GM23338 (cell line): ENCODE measurements around the gene C2CD4A. TPM values are rescaled to one million over a fixed set of nuclear protein-coding genes. Genes with fewer than 3 reads are reported as not detected.

Experiments used
- ATAC-seq: fragments of 200-7000 bp; cut with Tn5 transposase; 3 replicates; pipeline ENCODE4 v1.9.1; 2020
- DNase-seq: peaks from one replicate; pipeline ENCODE4 v3.0.0-alpha.2; 2015; ENCODE audit warnings: low spot score
- H2AFZ ChIP-seq: fragments of 200-600 bp; sonication (generic); 2 replicates; pipeline ENCODE4 v1.8.0; 2016; ENCODE audit warnings: antibody characterized with exemption, mild to moderate bottlenecking, moderate library complexity
- H3F3A ChIP-seq: fragments of 200-600 bp; sonication (generic); replicated peaks from 2 replicates; pipeline ENCODE4 v1.8.0; 2017; ENCODE audit warnings: antibody characterized with exemption, mixed run types, low read depth
- H3K27ac ChIP-seq: fragments of 200-600 bp; sonication (generic); 2 replicates; pipeline ENCODE4 v1.6.1; 2016; ENCODE audit warnings: low read depth
- H3K27me3 ChIP-seq: fragments of 200-600 bp; sonication (generic); 2 replicates; pipeline ENCODE4 v1.8.0; 2016; ENCODE audit warnings: mild to moderate bottlenecking, mixed run types, moderate library complexity; ENCODE audit not compliant: insufficient read depth
- H3K36me3 ChIP-seq: fragments of 200-600 bp; sonication (generic); 2 replicates; pipeline ENCODE4 v1.8.0; 2016; ENCODE audit warnings: mild to moderate bottlenecking; ENCODE audit not compliant: insufficient read depth
- H3K4me1 ChIP-seq: fragments of 200-600 bp; sonication (generic); 2 replicates; pipeline ENCODE4 v1.8.0; 2016; ENCODE audit warnings: mild to moderate bottlenecking, moderate library complexity; ENCODE audit not compliant: insufficient read depth
- H3K4me2 ChIP-seq: fragments of 200-600 bp; sonication (generic); 2 replicates; pipeline ENCODE4 v1.7.1; 2017; ENCODE audit warnings: mixed run types
- H3K4me3 ChIP-seq: fragments of 200-600 bp; sonication (generic); 2 replicates; pipeline ENCODE4 v1.6.1; 2016; ENCODE audit warnings: mixed run types
- H3K79me2 ChIP-seq: fragments of 200-600 bp; sonication (generic); replicated peaks from 2 replicates; pipeline ENCODE4 v1.8.0; 2017; ENCODE audit warnings: mild to moderate bottlenecking; ENCODE audit not compliant: insufficient read depth
- H3K9me2 ChIP-seq: fragments of 200-600 bp; sonication (generic); 2 replicates; pipeline ENCODE4 v1.8.0; 2017; ENCODE audit not compliant: insufficient read depth
- H4K20me1 ChIP-seq: fragments of 200-600 bp; sonication (generic); replicated peaks from 2 replicates; pipeline ENCODE4 v1.8.0; 2017; ENCODE audit warnings: mild to moderate bottlenecking; ENCODE audit not compliant: insufficient read depth
- H3K27ac Mint-ChIP-seq: 2 replicates; pipeline ENCODE4 v1.8.0; 2020; ENCODE audit warnings: inconsistent platforms, mild to moderate bottlenecking, moderate library complexity, mixed read lengths
- H3K27me3 Mint-ChIP-seq: 3 replicates; pipeline ENCODE4 v1.8.0; 2022; ENCODE audit warnings: low read depth, mild to moderate bottlenecking, moderate library complexity, mixed read lengths, inconsistent platforms; ENCODE audit not compliant: insufficient read depth, poor library complexity
- H3K36me3 Mint-ChIP-seq: 3 replicates; pipeline ENCODE4 v1.8.0; 2021; ENCODE audit warnings: low read depth, mild to moderate bottlenecking, inconsistent platforms, moderate library complexity, mixed read lengths
- H3K4me1 Mint-ChIP-seq: 3 replicates; pipeline ENCODE4 v1.8.0; 2020; ENCODE audit warnings: mild to moderate bottlenecking, inconsistent platforms, mixed read lengths
- H3K4me3 Mint-ChIP-seq: 3 replicates; pipeline ENCODE4 v1.8.0; 2021; ENCODE audit warnings: moderate library complexity, mild to moderate bottlenecking, inconsistent platforms, mixed read lengths
- H3K9me3 Mint-ChIP-seq: 3 replicates; pipeline ENCODE4 v1.8.0; 2020; ENCODE audit warnings: moderate library complexity, mild to moderate bottlenecking, inconsistent platforms, mixed read lengths
- EZH2 ChIP-seq: fragments of 200-600 bp; sonication (generic); IDR thresholded peaks from one replicate; pipeline ENCODE4 v1.8.0; 2017; ENCODE audit warnings: antibody characterized with exemption, mild to moderate bottlenecking, low read depth; ENCODE audit not compliant: unreplicated experiment
- POLR2AphosphoS5 ChIP-seq: IDR thresholded peaks from 2 replicates; pipeline ENCODE4 v1.6.1; 2016; ENCODE audit warnings: antibody characterized with exemption, low read depth
- STAT1 ChIP-seq: IDR thresholded peaks from one replicate; pipeline ENCODE4 v1.6.1; 2016; ENCODE audit warnings: antibody characterized with exemption; ENCODE audit not compliant: unreplicated experiment
- ZNF114 ChIP-seq: fragments of 250-450 bp; sonication (Bioruptor Pico); IDR thresholded peaks from 2 replicates; pipeline ENCODE4 v1.5.0; 2020; ENCODE audit warnings: mild to moderate bottlenecking, moderate library complexity
- polyA plus RNA-seq: library from polyadenylated mRNA; unstranded; fragments of >200 nt; fragmentation: Nextera tagmentation; extraction: Ambion mirVana; gene quantifications from 2 replicates; pipeline ENCODE4 v1.2.1, GENCODE V29; 2016
- total RNA-seq: library from RNA; depleted of rRNA; stranded (reverse); fragments of >200 nt; shearing (Covaris generic); gene quantifications from 2 replicates; pipeline ENCODE4 v1.2.3, GENCODE V29; 2014
- TF ChIP-seq, protein P1 (sequence below): IDR thresholded peaks from one replicate; pipeline ENCODE4 v1.6.1; 2018; ENCODE audit warnings: antibody characterized with exemption; ENCODE audit not compliant: unreplicated experiment
- TF ChIP-seq, protein P2 (sequence below): fragments of 250-450 bp; sonication (Bioruptor Pico); IDR thresholded peaks from 2 replicates; pipeline ENCODE4 v1.5.0; 2020; ENCODE audit warnings: mild to moderate bottlenecking, moderate library complexity

C2CD4A gene
- total and polyA plus RNA-seq, 2 experiments from 2014 or later: 0.07 TPM; not detected in 1

DNA sequence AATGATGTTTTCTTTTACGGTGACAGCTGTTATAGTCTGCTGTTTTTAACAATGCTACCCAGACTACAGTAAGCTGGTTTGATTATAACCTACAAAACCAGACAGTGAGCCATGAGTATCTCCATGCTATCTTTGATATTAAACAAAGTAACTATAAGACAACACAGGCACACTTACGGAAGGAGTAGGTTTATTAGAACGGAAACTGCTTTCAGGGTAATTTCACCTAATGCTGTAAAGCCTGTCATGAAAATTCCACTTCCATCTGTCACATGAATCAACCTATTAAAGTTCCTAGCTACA is 39.6 kb upstream of the C2CD4A start (continued):
- TF ChIP-seq, protein P1, sequence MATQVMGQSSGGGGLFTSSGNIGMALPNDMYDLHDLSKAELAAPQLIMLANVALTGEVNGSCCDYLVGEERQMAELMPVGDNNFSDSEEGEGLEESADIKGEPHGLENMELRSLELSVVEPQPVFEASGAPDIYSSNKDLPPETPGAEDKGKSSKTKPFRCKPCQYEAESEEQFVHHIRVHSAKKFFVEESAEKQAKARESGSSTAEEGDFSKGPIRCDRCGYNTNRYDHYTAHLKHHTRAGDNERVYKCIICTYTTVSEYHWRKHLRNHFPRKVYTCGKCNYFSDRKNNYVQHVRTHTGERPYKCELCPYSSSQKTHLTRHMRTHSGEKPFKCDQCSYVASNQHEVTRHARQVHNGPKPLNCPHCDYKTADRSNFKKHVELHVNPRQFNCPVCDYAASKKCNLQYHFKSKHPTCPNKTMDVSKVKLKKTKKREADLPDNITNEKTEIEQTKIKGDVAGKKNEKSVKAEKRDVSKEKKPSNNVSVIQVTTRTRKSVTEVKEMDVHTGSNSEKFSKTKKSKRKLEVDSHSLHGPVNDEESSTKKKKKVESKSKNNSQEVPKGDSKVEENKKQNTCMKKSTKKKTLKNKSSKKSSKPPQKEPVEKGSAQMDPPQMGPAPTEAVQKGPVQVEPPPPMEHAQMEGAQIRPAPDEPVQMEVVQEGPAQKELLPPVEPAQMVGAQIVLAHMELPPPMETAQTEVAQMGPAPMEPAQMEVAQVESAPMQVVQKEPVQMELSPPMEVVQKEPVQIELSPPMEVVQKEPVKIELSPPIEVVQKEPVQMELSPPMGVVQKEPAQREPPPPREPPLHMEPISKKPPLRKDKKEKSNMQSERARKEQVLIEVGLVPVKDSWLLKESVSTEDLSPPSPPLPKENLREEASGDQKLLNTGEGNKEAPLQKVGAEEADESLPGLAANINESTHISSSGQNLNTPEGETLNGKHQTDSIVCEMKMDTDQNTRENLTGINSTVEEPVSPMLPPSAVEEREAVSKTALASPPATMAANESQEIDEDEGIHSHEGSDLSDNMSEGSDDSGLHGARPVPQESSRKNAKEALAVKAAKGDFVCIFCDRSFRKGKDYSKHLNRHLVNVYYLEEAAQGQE: no peak

DNA sequence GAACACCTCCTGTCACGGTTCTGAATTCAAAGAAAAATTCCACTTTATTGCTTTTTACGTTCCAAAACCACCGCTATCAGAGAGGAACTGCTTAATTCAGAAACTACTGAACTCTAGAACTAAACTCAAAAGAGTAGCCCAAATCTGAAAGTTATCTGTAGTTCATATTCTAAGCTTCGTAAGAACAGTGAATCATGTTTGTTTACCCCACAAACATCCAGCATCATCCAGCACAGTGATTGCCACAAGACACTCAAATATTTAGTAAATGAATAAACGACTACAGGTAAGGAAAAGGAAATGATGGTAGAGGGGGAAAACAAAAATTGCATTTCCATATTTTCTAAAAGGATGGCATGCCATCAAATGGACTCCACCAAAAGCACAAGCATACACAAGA is 38.9 kb upstream of the C2CD4A start:
- Histone ChIP-seq H3K79me2 (no peaks in the 10 kb centered on the region), H3F3A (no peaks in the 10 kb centered on the region), H3K4me2 (no peak overlapping the region), H3K4me3 (no peak overlapping the region), H4K20me1 (no peaks in the 10 kb centered on the region), H3K4me1 (no peaks in the 10 kb centered on the region), H3K27ac (no peak overlapping the region), H3K9me2 (no peaks in the 10 kb centered on the region), H3K36me3 (no peaks in the 10 kb centered on the region), H3K27me3 (no peaks in the 10 kb centered on the region), H2AFZ (no peak overlapping the region)
- Mint-ChIP-seq H3K36me3 (no peaks in the 10 kb centered on the region), H3K9me3 (no peaks in the 10 kb centered on the region), H3K4me1 (no peaks in the 10 kb centered on the region), H3K27me3 (no peaks in the 10 kb centered on the region), H3K4me3 (no peak overlapping the region), H3K27ac (no peak overlapping the region)
- ATAC-seq (no peak), DNase-seq (no peak)
- no peak for TF ChIP-seq EZH2

DNA sequence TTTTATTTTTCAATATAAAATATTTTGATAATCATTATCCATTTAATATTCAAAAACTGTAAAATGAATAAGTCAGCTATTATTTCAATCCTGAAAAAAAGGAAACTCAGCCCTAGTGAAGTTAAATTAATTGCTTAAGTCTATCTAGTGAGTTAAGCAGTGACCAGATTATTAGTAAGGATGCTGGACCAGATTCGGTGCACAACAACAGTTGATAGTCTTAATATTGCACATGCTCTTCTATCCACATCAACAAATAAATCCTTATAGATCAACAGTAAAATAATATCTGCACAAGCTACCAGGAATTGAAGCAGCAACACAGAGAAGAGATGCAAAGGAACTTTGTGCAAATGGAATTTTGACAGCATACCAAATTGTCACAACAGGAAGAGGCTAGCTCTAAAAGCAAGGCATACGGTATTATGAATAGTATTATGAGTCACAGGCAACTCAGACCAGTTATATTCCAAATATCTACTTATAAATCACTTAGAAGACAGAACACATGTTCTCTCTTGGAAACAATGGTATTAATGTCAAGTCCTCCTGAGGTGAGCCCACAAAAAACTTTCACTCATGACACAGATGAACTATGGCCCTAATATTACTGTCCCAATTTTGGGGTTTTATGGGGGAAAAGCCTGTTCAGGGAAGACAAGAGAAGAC is 31.4 kb upstream of the C2CD4A start:
- Mint-ChIP-seq H3K4me1 (no peaks in the 10 kb centered on the region), H3K4me3 (no peak overlapping the region), H3K27me3 (no peaks in the 10 kb centered on the region), H3K27ac (no peak overlapping the region), H3K36me3 (peaks cover 7% of the 10 kb centered on the region; the same call in 2 of the 3 replicates), H3K9me3 (no peaks in the 10 kb centered on the region)
- H3K4me2 ChIP-seq: no peak overlapping the region
- H3K4me3 ChIP-seq: no peak overlapping the region
- H4K20me1 ChIP-seq: no peaks in the 10 kb centered on the region
- no peak overlapping the region for H3K27ac ChIP-seq
- no peak overlapping the region for H2AFZ ChIP-seq
- H3K9me2 ChIP-seq: no peaks in the 10 kb centered on the region
- H3K27me3 ChIP-seq: no peaks in the 10 kb centered on the region
- no peak for DNase-seq
- H3K4me1 ChIP-seq: no peaks in the 10 kb centered on the region
- no peak for ATAC-seq
- H3F3A ChIP-seq: no peaks in the 10 kb centered on the region
- H3K36me3 ChIP-seq: no peaks in the 10 kb centered on the region
- H3K79me2 ChIP-seq: no peaks in the 10 kb centered on the region
- TF ChIP-seq ZNF114 (no peak), STAT1 (no peak), POLR2AphosphoS5 (no peak), EZH2 (no peak)
- TF ChIP-seq, protein P2, sequence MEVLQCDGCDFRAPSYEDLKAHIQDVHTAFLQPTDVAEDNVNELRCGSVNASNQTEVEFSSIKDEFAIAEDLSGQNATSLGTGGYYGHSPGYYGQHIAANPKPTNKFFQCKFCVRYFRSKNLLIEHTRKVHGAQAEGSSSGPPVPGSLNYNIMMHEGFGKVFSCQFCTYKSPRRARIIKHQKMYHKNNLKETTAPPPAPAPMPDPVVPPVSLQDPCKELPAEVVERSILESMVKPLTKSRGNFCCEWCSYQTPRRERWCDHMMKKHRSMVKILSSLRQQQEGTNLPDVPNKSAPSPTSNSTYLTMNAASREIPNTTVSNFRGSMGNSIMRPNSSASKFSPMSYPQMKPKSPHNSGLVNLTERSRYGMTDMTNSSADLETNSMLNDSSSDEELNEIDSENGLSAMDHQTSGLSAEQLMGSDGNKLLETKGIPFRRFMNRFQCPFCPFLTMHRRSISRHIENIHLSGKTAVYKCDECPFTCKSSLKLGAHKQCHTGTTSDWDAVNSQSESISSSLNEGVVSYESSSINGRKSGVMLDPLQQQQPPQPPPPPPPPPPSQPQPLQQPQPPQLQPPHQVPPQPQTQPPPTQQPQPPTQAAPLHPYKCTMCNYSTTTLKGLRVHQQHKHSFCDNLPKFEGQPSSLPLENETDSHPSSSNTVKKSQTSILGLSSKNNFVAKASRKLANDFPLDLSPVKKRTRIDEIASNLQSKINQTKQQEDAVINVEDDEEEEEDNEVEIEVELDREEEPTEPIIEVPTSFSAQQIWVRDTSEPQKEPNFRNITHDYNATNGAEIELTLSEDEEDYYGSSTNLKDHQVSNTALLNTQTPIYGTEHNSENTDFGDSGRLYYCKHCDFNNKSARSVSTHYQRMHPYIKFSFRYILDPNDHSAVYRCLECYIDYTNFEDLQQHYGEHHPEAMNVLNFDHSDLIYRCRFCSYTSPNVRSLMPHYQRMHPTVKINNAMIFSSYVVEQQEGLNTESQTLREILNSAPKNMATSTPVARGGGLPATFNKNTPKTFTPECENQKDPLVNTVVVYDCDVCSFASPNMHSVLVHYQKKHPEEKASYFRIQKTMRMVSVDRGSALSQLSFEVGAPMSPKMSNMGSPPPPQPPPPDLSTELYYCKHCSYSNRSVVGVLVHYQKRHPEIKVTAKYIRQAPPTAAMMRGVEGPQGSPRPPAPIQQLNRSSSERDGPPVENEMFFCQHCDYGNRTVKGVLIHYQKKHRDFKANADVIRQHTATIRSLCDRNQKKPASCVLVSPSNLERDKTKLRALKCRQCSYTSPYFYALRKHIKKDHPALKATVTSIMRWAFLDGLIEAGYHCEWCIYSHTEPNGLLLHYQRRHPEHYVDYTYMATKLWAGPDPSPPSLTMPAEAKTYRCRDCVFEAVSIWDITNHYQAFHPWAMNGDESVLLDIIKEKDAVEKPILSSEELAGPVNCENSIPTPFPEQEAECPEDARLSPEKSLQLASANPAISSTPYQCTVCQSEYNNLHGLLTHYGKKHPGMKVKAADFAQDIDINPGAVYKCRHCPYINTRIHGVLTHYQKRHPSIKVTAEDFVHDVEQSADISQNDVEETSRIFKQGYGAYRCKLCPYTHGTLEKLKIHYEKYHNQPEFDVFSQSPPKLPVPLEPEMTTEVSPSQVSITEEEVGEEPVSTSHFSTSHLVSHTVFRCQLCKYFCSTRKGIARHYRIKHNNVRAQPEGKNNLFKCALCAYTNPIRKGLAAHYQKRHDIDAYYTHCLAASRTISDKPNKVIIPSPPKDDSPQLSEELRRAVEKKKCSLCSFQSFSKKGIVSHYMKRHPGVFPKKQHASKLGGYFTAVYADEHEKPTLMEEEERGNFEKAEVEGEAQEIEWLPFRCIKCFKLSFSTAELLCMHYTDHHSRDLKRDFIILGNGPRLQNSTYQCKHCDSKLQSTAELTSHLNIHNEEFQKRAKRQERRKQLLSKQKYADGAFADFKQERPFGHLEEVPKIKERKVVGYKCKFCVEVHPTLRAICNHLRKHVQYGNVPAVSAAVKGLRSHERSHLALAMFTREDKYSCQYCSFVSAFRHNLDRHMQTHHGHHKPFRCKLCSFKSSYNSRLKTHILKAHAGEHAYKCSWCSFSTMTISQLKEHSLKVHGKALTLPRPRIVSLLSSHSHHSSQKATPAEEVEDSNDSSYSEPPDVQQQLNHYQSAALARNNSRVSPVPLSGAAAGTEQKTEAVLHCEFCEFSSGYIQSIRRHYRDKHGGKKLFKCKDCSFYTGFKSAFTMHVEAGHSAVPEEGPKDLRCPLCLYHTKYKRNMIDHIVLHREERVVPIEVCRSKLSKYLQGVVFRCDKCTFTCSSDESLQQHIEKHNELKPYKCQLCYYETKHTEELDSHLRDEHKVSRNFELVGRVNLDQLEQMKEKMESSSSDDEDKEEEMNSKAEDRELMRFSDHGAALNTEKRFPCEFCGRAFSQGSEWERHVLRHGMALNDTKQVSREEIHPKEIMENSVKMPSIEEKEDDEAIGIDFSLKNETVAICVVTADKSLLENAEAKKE (CRISPR knock-in tag): no peak
- TF ChIP-seq, protein P1: no peak
